ENCODE measurements around the gene NANP.

Gene NANP

DNA sequence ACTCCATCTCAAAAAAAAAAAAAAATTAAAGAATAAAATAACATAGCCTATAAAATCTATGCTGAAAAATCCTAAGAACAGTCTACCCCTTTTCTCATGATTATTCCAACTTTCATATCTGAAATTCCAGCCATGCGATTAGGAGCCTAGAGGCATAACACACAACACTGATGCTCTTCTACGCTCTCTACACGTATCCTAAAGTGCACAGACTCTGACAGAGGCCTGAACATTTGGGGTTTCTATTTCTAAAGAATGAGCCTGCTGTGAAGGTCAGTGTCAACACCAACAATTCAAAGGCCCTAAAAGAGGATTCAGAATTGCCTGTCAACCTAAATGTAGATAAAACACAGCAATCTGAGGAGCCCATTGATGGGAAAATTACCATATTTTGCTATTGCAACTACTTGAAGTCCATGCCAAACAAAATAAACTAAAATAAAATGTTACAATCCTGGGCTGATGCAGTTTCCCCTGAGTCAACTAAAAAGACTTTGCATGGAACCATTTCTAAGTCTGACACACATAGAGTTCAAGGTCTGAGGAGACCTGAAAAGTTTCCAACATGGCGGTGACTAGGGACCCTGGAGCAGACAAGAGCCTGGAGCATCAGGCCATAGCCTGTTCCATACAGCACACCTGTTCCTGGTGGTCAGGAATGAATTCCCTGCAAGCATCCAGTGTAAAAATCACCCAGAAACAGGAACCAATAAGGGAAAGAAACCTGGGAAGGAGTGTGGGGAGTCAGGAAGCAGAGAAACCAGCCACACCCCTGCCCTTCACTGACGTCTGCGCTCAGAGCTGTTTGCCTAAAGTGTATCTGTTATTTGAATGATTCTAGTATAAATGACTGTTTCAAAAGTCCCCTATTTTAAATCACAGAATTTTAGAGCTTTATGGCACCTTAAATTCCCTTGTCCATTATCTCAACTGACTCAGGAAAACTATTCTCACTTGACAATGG, 50.2 kb downstream of the NANP start:
- no peak overlapping the region for H3K27ac ChIP-seq
- DNase-seq (ENCODE audit: low read depth, low spot score): no peak

DNA sequence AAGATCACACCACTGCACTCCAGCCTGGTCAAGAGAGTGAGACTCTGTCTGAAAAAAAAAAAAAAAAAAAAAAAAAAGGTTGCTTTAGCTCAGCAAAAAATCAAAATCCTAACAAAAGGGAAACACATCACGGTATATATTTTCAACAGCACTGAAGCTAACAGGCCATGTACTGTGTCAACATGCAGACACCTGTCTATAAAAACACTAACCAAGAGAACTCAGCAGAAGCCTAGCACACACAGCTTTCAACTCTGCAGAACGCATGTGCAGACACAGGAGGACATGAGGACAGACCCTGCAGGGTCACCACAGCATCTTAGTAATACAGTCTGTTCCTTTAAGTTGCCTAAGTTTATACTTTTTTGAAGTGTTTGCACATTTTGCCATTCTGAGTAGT, 52.0 kb downstream of the NANP start:
- DNase-seq (ENCODE audit: low read depth, low spot score): no peak

DNA sequence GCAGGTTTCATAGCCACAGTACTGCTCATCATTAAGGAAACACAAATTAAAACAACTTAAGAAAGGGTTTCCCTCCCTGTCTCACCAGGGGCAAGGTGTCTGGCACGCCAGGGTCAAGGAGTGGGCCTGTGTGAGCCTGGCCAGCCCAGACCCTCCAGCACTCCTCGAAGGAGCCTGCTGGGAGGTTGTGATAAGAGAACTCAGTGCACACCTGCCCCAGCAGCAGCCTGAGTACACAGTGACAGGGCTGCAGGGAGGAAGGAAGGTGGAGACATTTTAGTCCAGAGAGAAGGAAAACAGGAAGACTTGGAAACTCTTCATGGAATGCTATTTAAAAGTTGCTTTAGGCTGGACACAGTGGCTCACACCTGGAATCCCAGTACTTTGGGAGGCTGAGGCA, 52.6 kb downstream of the NANP start:
- DNase-seq (ENCODE audit: low read depth, low spot score): no peak
- H3K27ac ChIP-seq: no peak overlapping the region

More for the DNA sequence above, 52.0 kb downstream of the NANP start:
- no peak overlapping the region for H3K27ac ChIP-seq

DNA sequence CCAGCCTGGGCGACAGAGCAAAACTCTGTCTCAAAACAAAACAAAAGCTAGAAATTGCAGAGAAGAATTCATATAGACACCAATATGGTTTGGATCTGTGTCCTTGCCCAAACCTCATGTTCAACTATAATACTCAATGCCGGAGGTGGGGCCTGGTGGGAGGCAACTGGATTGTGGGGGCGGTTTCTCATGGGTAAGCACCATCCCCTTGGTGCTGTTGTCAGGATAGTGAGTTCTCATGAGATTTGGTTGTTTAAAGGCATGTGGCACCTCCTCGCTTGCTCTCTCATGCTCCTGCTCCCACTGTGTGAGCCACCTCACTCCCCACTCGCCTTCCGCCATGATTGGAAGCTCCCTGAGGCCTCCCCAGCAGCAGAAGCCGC, 53.7 kb downstream of the NANP start:
- H3K27ac ChIP-seq: no peak overlapping the region
- DNase-seq (ENCODE audit: low read depth, low spot score): no peak

DNA sequence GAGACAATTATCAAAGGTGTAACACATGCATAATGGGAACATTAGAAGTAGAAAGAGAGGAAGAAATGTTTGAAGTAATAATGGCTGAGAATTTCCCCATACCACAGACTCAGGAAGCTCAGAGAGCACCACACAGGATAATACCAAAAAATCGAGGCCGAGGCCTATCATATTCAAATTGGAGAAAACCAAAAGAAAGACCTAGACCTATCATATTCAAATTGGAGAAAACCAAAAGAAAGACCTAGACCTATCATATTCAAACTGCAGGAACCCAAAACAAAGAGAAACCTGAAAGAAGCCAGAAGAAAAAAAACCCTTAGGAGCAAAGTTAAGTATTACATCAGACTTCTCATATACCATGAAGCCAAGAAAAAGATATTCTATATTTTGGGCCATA, 56.5 kb downstream of the NANP start:
- H3K27ac ChIP-seq: no peak overlapping the region

DNA sequence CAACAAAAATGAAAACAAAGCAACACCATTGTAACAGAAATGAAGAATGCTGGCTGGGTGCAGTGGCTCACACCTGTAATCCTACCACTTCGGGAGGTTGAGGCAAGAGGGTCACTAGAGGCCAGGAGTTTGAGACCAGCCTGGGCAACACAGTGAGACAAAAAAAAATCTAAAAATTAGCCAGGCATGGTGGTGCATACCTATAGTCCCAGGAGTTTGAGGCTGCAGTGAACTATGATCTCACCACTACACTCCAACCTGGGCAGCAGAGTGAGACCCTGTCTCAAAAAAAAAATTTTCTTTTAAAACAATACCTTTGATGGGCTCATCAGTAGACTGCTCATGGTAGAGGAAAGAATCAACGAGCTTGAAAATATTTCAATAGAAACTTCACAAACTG, 57.0 kb downstream of the NANP start:
- H3K27ac ChIP-seq: no peak overlapping the region
- no peak for DNase-seq (ENCODE audit: low read depth, low spot score)

More for the DNA sequence above, 56.5 kb downstream of the NANP start:
- no peak for DNase-seq (ENCODE audit: low read depth, low spot score)

DNA sequence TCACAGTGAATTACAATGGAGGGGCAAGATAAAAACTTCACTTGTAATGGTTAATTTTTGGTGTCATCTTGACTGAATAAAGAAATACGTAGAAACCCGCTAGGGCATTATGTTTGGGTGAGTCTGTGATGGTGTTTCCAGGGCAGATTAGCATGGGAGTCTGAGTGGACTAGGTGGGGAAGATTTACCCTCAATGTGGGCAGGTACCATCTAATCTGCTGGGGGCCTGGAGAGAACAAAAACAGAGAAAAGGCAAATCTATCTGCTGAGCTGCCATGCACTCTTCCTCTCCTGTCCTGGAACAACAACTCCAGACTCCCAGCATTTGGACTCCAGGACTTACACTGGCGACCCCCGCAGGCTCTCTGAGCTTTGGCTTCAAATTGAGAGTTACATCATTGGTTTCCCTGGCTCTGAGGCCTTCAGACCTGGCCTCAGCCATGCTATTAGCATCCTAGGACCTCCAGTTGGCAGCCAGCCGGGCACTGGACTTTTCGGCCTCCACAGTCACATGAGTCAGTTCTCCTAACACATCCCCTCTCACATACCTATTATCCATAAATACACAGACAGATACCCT, 58.1 kb downstream of the NANP start:
- DNase-seq (ENCODE audit: low read depth, low spot score): no peak
- no peak overlapping the region for H3K27ac ChIP-seq

DNA sequence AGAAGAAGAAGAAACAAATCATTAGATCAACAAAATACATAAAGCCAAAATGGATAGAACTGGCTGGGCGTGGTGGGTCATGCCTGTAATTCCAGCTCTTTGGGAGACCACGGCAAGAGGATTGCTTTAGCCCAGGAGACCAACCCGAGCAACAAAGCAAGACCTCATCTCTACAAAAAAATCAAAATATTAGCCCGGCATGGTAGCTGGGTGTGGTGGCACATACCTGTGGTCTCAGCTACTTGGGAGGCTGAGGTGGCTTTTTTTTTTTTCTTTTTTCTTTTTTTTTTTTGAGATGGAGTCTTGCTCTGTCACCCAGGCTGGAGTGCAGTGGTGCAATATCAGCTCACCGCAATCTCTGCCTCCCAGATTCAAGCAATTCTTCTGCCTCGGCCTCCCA, 59.9 kb downstream of the NANP start:
- DNase-seq (ENCODE audit: low read depth, low spot score): no peak
- H3K27ac ChIP-seq: no peak overlapping the region

DNA sequence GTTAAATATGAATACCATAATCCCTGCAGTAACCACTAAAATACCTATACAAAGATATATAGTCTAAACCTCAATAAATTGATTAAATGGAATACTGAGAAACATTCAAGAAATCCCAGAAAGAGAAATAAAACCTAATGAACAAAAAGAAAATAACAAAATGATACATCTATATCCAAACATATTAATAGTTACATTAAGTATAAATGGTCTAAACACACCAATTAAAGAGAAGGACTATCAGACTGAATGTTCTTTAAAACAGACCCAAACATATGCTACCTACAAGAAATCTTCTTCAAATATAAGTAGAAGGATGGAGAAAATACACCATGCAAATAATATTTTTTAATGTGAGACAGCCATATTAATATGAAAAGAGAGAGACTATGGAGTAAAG, 60.5 kb downstream of the NANP start:
- DNase-seq (ENCODE audit: low read depth, low spot score): no peak

More for the DNA sequence above, 60.5 kb downstream of the NANP start:
- H3K27ac ChIP-seq: no peak overlapping the region

Measured in epithelial cell of prostate (primary cell).